HG02884 (cell line): Measurements from ENCODE around the gene PLEKHM1.
A peak's percentile ranks its signal among the peaks of the same experiment; 100 is the strongest.
"Not testable (repeated sequence)": the region's sequence is repeated elsewhere in the genome, so short reads cannot be mapped to it uniquely, and the experiment has no call there.

ENCODE experiments used
- ATAC-seq: cut with Tn5 transposase; IDR thresholded peaks from one replicate; pipeline ENCODE4 v1.9.1; 2021; ENCODE audit warnings: mild to moderate bottlenecking, moderate library complexity; ENCODE audit not compliant: unreplicated experiment

The PLEKHM1 gene

DNA sequence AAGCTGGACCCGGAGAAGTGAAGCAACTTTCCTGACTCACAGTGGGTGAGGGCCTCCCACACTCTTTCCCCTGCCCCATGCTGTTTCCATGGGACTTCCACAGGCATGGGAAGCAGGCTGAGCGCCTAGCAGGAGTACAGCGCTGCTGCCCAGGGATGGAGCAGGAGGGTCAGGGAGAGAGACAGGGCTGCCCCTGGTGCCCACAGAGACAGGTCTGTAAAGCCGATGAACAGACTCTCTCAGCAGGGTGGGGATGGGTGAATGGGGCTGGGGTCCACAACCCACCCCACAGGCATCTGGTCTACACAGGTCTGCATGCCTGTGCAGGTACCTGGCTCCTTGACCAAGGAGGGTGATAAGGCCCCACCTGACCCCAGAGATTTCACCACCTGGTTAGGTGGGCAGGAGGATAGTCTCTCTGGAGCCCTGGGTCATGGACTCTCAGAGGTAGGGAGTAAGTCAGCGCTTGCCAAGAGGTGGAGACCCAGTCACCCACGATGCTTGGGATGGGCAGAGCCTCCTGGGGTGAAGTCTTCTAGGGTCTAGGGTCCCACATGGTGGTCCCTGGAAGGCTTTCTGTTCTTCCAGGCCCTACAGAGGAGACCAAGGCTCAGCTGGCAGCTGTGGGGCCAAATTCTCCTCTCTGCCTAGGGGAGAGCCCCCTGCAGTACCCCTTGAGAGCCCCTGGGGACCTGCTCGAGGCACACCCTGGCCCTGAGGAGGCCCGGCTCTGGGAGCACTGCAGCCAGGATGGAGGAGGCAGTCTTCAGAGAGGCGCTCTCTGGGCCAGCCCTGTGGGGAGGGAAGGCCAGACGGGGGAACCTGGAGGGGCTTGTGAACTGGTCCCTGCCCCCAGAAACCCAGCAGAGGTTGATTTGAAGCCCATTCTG is 46.9 kb downstream of the PLEKHM1 start:
- not testable (repeated sequence) for ATAC-seq

DNA sequence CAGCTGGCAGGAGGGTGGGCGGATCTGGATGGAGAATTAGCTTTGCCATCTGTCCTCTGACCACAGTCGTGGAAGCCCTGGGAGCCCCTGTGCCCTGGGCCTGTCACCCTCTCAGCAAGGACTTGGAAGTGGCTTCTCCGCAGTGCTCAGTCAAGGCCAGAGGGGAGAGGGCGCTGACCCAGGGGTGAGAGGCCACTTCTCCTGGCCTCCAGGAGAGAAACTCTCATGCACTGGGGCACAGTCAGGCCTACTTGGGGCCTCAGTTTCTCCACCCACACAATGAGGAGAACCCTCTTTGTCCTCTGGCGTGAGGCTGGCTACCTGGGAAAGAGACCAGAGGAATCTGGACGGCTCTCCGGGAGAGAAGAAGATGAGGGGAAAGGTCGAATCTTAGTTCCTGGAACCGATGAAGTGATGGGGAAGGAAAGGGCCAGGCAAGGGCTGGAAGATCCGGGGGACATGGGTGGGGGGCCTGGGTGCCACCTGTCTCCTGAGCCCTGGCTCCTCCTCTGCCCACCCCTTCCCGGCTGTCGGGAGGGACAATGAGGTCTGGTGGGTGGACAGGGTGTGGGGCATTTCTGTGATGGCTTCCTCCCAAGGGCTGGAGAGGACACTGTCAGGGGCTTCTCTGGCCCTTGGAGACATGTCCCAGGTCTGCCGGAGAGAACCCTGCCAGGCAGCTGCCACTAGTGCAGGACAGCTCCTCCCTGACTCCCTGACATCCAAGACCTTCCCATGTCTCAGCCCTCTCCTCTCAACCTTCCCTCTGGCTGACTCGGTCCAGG is 48.8 kb downstream of the PLEKHM1 start:
- ATAC-seq, result no peak

DNA sequence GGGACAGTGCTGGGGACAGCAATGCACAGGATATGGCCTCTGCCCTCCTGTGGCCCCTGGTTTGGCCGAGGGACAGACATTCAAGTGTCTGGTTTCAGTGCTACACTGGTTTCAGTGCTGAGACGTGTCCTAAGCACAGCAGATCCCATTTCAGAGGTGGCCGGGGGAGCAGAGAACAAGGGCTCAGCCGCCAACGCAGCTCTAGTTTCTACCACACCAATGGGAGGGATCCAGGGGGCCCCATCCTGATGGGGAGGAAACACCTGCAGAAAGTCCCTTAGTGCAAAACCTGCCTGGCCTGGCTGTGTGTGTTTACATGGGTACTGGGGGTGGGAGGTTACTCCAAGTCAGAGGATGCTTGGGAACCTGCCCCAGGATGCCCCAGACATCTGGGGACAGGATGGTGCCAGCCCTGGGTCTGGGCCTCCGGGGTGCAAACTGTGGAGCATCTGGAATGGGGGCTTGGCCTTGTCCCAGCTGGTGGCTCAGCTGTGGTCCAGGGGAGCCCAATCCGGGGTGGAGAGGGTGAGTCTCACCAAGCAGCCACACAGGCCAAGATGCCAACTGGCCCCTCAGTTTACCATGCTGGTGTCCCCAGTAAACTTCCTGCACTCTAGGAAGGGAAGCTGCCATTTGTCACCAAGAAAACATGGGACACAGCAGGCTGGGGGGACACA is 49.5 kb downstream of the PLEKHM1 start:
- ATAC-seq, result peak; percentile 66

DNA sequence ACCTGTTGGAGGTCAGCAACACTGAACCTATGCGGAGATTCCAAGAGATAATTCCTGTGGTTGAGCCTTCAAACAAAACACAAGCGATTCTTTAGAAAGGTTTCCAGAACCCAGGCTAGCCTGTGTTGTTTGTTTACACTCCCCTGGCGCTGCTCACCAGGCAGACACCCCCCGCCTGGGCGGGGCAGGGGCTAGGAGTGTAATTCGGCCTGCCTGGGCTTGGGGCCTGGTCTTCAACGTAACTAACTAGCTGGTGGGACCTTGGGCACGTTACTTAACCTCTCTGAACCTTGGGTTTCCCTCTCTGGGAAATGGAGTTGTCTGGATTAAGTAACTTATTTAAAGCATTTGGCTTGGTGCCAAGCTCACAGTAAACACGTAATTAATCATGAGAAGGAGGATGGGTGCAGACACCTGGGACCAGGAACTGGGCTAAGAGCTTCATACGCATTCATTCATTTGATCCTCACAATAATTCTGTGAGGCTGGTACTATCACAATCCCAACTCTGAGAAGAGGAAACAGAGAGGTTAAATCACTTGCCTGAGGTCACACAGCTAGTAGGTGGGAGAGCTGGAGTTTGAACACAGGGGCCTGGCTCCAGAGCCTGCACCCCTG is 50.3 kb downstream of the PLEKHM1 start:
- ATAC-seq, result no peak

DNA sequence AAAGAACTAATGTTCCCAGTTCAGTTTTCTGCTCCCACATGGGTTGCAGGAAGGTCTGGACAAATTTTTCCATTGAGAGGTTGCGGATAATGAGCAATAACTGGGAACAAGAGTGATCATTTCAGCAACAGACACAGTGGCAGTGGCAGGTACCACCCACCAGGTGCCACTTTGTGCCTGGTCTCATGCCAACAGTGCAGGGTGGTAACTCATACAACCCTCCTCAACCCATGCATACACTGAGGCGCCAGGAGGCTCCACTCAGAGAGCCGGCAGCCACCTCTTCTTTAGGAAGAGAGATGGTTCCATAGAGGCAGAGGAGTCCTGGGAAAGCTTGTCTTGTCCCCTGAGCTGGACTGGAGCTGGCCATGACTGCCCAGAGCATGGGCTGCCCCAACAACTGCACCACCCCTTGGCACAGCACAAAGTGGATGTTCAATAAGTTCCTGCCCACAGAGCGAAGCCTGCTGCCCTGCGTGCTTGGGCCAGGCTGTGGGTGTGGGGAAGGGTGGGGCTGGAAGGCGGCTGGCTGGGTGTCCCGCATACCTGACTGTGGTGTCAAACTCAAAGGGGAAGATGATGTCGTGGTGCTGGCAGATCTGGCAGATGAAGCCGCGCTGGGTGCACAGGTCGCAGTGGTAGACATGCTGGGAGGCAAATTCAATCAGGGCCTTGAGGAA is 51.5 kb downstream of the PLEKHM1 start:
- no peak for ATAC-seq

DNA sequence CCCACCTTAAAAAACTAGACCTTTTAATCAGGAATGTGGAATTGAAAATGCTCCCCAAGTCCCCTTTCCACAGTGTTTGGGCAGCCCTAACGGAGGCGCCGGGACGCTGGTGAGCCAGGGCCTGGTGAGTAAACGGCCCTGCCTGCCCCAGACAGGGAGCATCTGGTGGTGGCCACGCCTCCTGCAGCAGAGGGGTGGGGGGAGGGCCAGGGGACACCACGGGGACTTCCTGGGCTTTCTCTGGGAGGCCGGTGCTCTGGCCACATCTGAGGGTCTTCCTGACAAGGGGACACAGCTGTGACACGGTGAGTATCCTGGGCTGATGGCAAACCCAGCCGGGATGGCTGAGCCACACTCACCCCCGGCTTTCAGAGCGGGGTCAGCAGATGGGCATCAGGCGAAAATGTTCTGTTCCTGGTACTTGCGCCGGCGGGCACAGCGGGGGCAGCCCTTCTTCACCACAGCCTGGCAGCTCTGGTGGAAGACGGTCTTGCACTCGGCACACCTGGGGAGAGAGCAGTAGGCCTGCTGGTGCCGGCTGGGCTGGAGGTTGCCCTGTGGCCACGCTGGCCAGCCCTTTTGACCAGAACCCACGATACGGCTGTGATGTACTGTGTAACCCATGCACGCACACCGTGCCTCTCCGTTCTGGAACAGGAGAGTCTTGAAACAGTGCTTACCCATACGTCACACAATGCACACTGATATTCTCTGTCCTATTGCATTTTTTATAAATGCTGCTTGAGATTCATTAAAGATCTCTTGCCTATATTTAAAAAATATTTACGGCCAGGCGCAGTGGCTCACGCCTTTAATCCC is 52.8 kb downstream of the PLEKHM1 start:
- no peak for ATAC-seq

DNA sequence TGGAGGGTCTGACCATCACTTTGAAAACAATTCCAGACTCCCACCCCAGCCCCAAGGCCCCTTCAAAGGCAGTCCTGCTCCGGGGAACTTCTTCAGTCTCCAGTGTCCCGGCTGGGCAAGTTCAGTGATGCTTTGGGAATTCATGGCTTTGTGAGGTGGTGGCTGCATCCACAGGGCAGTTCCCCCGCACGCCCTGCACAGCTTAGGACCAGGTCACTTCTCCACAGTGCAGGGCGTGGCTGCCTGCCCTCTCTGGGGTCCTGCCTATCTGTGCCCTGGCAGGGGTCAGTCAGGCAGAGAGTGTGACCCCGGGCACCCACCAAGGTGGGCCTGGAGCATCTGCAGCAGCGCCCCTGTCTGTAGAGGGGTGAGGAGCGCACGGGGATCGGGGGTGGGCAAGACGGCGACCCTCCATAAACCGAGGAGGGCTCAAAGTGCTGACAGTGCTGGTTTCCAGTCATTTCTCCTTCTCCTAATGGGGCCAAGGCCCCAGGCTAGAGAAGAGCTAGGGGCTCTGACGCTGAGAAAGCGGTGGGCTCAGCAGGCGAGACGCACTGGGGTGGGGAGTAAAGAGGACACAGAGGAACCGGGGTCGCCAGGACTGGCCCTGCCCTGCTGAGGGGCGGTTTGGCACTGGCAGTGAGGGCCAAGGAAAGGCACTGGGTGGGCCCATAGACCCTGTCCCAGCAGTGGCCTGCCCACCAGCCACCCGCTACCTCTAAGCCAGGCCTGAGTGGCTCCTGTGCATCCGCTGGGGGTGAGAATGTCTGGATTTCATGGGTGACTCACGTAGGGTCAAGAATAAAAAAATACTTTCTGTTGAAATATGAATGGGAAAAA is 53.7 kb downstream of the PLEKHM1 start:
- no peak for ATAC-seq

DNA sequence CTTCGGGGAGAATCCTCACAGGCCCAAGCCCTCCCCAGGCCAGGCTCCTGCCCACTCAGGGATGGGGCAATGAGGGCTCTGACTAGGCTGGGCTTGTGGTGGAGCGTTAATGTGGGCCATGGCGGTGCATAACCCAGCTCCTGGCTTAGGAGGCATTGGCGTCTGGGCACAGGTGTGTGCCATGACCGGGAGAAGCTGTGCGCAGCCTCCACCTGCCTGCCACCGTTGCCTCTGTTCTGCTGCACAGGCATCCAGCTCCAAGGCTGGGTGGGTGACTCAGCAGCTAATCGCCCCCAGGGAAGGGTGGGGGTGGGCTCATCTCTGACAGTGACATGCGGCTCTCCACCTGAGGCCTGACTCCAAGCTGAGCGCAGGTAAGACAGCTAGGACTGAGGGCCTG is 54.4 kb downstream of the PLEKHM1 start:
- ATAC-seq, result no peak

DNA sequence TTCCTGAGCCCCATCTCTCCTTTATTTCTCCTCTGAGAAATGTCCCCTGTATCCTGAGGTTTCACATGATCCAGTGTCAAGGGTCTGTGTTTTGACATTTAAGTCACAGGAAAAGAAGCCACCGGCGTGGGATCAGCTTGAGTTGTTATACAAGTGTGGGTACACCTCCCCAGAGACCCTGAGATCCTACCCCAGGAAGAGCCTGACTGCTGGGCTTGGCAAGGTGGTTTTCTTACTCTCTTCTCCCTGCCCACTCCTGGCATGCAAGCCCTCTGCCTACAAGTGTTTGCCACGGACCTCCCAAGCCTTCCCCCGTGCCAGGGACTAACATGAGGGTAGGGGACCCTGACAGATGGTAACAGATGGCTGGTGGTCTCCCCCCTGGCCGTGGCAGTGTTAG is 55.0 kb downstream of the PLEKHM1 start:
- no peak for ATAC-seq

DNA sequence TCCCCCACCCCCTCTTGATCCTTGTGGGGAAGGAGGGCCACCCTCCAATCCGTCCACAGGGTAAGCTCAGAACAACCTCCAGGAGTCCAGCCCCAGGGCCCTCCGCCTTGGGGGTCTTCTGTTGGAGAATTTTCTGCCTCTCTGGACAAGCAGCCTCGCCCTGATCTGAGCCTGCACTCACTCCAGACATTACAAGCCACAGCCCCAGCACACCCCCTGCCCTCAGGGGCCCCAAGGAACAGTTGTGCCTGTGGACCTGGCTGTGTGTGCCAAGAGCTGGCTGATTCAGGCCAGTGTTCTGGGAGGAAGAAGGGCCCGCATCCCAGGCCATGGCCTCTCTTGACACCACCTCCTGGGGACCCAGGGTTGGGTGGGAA is 57.4 kb downstream of the PLEKHM1 start:
- ATAC-seq, result no peak

DNA sequence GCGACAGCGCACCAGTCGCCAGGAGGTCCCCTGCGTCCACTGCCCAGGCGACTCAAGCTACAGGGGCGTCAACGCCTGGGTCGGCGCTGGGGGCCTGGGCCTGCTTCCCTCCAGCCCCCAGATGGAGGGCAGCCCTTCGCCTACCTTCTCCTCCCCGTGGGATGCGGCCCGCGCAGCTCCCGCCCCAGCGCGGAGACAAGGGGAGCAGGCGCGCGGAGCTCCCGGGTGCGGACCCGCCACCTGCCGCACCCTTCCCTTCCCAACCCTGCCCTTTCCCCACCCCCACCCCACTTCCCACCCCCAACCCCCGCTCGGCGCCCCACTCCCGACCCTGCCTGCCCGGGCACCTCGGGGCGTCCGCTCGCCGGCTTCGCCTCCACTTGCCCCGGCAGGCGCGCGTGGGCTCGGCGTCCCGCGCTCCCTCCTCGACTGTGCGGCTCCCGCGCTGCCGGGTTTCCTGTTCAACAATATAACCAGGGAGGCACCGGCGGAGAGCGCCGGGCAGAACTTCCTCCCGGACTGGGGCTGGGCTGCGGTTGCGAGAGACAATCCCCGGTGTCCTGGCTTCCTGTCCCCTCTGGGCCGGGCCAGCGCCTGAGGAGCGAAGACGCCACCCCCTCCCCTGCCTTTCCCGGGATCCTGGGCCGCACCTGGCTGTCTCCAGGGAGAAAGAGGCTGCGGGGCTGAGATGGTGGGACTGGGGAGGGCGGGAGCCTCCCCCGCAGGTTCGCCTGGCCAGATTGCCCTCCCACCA is 57.9 kb downstream of the PLEKHM1 start, which contains the start of gene ARHGAP27:
ARHGAP27 (minus strand) TSS at position 466 of the 754 bp plus-strand sequence. CDS start 2,591 bp downstream, outside the sequence.
- ATAC-seq, result no peak

DNA sequence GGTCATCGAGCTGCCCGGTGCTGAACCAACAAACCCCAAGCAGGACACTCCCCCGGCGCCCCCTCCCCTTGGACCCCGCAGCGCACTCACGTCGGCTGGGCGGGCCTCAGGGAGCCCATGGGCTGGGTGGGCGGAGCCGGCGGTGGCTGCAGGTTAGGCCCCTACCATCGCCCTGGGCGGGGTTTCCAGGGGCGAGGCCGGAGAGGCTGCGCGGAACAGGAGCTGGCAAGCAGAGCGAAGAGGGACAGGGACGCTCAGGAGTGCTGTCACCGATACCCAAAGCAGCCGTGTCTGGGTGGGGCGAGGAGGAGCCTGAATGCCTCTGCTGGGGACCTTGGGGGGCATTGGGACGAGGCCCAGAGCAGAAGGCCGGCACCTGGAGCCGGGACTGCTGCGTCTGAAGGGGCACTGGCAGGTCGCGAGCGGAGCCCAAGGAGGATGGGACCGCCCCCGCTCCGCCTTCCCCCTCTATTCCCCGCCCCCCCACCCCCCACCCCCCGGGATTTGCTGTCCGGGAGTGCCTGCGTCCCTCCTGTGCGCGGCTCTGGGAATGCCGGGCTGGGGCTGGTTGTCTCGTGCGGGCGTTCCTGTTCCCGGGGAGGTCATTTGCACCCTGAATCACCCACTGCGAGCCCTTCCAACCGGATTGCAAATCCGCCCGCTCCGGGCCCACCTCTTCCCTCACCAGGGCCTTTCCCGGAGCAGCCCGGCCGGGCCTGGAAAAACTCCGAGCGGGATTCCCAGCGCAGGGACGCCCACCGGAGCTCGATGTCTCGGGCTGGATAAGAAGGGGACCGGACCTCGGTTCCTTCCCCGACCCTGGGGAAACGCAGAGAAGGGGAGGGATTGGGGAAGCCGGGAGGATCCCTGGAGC is 58.8 kb downstream of the PLEKHM1 start:
- ATAC-seq, result no peak

DNA sequence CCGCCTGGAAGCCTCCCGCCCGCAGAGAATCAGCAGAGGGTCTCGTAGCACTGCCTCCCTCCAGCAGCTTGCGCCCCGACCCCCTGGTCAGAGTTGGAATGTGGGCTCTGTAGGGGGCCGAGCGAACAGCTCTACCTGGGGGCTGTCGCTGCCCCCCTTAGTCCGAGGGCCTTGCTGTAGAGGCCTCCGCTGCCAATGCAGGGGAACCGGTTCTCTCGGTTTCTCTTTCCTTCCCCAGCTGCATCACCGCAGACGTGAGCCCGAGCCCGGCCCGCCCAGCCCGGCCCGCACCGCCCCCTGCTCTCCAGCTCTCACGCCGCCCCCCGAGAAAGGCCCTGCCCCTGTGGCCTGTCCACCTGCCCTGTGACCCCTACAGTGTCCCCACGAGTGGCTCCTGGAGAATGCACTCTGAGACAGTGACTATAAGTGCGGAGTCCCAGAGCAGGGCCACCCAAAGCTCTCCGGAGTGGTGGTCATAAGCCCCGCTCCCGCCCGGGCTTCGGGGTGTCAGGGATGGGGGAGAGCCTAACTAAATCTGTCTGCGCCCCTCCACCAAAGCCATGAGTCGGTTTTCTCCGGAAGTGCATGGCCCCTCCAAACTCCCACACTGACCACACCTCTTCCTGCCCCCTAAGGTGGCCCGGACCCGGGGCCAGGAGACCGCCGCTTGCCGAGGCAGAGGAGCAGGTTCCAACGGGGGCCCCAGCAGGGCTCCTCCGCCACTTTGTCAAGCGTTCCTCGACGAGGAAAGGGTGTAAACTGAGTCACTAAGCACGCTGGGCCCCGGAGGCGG is 59.6 kb downstream of the PLEKHM1 start:
- ATAC-seq, result no peak

DNA sequence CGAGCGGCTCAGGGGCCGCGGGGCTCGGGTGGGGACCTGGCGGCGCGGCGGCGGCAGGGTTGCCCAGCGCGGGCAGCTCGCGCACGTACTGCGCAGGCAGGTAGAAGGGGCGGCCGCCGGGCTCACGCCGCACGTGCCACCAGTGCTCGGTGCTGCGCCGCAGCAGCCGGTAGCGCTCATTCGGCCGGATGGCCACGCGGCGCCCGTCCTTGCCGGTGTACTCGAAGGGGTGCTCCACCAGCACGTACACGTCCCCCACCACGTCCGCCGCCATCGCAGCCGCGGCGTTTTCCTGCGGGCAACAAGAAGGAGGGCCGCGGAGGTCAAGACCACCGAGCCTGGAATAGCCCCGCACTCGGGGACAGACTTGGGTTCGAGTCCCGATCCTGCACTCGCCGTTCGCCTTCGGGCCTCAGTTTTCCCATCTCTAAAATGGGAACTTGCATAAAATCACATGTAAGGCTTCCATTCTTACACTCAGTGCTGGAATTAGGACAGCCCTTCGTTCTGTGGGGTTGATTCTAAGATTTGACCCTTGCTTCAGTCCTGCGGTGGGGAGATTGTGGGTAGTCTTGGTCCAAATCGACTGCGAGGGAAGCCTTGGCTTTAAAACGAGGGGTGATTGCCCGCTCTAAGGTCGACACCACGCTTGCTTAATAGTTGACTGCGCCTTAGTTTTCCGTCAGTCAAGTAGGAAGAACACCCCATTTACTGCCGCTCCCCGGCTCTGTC is 60.3 kb downstream of the PLEKHM1 start:
- no peak for ATAC-seq

DNA sequence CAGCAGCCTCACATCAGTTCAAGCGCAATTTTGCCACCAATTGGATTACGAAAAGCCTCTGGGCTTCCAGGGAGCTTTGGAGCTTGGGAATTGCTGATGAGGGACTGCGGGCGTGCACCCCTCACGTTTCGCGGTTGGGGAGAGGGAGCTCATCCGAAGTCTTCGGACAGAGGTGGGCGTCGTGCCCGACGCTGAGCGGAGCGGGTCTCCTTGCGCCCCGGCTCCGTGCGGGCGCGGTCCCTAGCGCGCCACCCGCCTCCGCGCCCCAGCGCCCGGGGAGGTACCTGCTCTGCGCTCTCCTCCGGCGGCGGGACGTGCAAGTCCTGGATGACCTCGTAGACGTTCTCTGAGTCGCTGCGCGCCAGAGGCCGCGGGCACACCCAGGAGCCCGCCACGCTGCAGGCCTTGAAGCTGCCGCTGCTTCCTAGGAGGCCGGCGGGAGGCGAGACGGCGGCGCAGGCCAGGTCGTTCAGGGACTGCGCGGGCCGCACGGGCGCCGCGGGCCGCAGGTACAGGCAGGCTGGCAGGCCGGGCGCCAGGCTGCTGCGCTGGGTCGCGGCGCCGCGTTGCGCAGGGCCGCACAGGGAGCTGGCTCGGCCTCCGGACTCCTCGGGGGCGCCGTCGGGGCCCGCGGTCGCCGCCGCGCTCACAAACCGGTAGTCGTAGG is 61.0 kb downstream of the PLEKHM1 start:
- ATAC-seq, result no peak
